HEK293 (cell line): ENCODE data around the gene MAPK11.

Experiments used
- CTCF ChIA-PET: fragments of 350-600 bp; formaldehyde crosslinking; extraction: SDS; loops from one replicate; lab custom pipeline; 2021; ENCODE audit warnings: antibody characterized with exemption; lab: Yijun Ruan, JAX
- POLR2A ChIA-PET: fragments of 300-600 bp; formaldehyde crosslinking; extraction: SDS; loops from one replicate; lab custom pipeline; 2020; ENCODE audit warnings: antibody characterized with exemption, inconsistent platforms; lab: Yijun Ruan, JAX
- H3K27ac ChIP-seq: fragments of 200-500 bp; sonication (Bioruptor generic); 2 replicates; pipeline ENCODE4 v1.5.1; 2014; ENCODE audit warnings: low read depth, low read length, control low read depth, inconsistent platforms; ENCODE audit errors: extremely low read depth
- H3K36me3 ChIP-seq, 2 experiments: fragments of 200-500 bp in 1 of 2; sonication (Bioruptor generic) in 1 of 2; 1 replicate in 1 of 2; 2 replicates in 1 of 2; pipeline ENCODE4 v1.5.1; 2014 to 2017; ENCODE audit warnings: inconsistent platforms in 2 of 2, low read length in 2 of 2; ENCODE audit not compliant: control insufficient read depth in 2 of 2, insufficient read depth in 1 of 2
- H3K4me1 ChIP-seq: fragments of 200-500 bp; sonication (Bioruptor generic); 2 replicates; pipeline ENCODE4 v1.5.1; 2014; ENCODE audit warnings: mild to moderate bottlenecking, low read length, inconsistent platforms; ENCODE audit not compliant: control insufficient read depth, insufficient read depth
- H3K4me3 ChIP-seq: 2 replicates; pipeline ENCODE4 v1.5.1; 2011; ENCODE audit warnings: low read depth, mild to moderate bottlenecking, control low read depth, low read length, moderate library complexity
- H3K9me3 ChIP-seq: fragments of 200-500 bp; sonication (Bioruptor generic); 2 replicates; pipeline ENCODE4 v1.5.1; 2014; ENCODE audit warnings: low read depth, low read length, inconsistent platforms; ENCODE audit not compliant: control insufficient read depth, insufficient read depth
- HOXC10 ChIP-seq: sonication (generic); formaldehyde crosslinking; IDR thresholded peaks from 2 replicates; pipeline ENCODE4 v1.8.1; 2023; ENCODE audit warnings: mild to moderate bottlenecking, missing genetic modification reagents
- IKZF3 ChIP-seq: fragments of 450-650 bp; IDR thresholded peaks from 2 replicates; pipeline ENCODE4 v1.5.0; 2018; ENCODE audit warnings: missing biosample characterization, mild to moderate bottlenecking, missing genetic modification characterization, moderate library complexity
- KLF17 ChIP-seq: fragments of 450-650 bp; formaldehyde crosslinking; IDR thresholded peaks from 2 replicates; pipeline ENCODE4 v1.5.1; 2016; ENCODE audit warnings: missing biosample characterization, missing genetic modification characterization
- KLF7 ChIP-seq: fragments of 450-650 bp; formaldehyde crosslinking; IDR thresholded peaks from 2 replicates; pipeline ENCODE4 v1.5.1; 2016; ENCODE audit warnings: missing biosample characterization, missing genetic modification characterization, borderline replicate concordance
- KLF8 ChIP-seq: fragments of 450-650 bp; formaldehyde crosslinking; IDR thresholded peaks from 2 replicates; pipeline ENCODE4 v1.5.1; 2016; ENCODE audit warnings: missing biosample characterization, missing genetic modification characterization
- OSR2 ChIP-seq: fragments of 450-650 bp; formaldehyde crosslinking; IDR thresholded peaks from 2 replicates; pipeline ENCODE4 v1.5.1; 2016; ENCODE audit warnings: missing biosample characterization, missing genetic modification characterization
- PATZ1 ChIP-seq: fragments of 450-650 bp; formaldehyde crosslinking; IDR thresholded peaks from 2 replicates; pipeline ENCODE4 v1.5.1; 2016; ENCODE audit warnings: missing biosample characterization, missing genetic modification characterization
- SP7 ChIP-seq: fragments of 450-650 bp; formaldehyde crosslinking; IDR thresholded peaks from 2 replicates; pipeline ENCODE4 v1.5.1; 2016; ENCODE audit warnings: missing biosample characterization, missing genetic modification characterization
- ZBTB11 ChIP-seq: fragments of 450-650 bp; formaldehyde crosslinking; conservative IDR thresholded peaks from 2 replicates; pipeline ENCODE4 v1.5.1; 2016; ENCODE audit warnings: low read depth, missing biosample characterization, missing genetic modification characterization
- ZBTB26 ChIP-seq: fragments of 450-650 bp; formaldehyde crosslinking; optimal IDR thresholded peaks from 2 replicates; pipeline ENCODE3; 2016; ENCODE audit warnings: missing biosample characterization, mild to moderate bottlenecking, missing genetic modification characterization
- ZEB2 ChIP-seq: fragments of 450-650 bp; formaldehyde crosslinking; IDR thresholded peaks from 2 replicates; pipeline ENCODE4 v1.5.1; 2016; ENCODE audit warnings: missing biosample characterization, missing genetic modification characterization
- ZFHX2 ChIP-seq: fragments of 450-650 bp; formaldehyde crosslinking; conservative IDR thresholded peaks from 2 replicates; pipeline ENCODE4 v1.5.1; 2016; ENCODE audit warnings: missing biosample characterization, missing genetic modification characterization
- ZFP3 ChIP-seq: fragments of 450-650 bp; formaldehyde crosslinking; IDR thresholded peaks from 2 replicates; pipeline ENCODE4 v1.5.1; 2016; ENCODE audit warnings: low read depth, missing biosample characterization, missing genetic modification characterization
- ZNF223 ChIP-seq: fragments of 450-650 bp; formaldehyde crosslinking; IDR thresholded peaks from 2 replicates; pipeline ENCODE4 v1.5.1; 2016; ENCODE audit warnings: missing biosample characterization, missing genetic modification characterization
- ZNF335 ChIP-seq: fragments of 450-650 bp; formaldehyde crosslinking; conservative IDR thresholded peaks from 2 replicates; pipeline ENCODE4 v1.5.1; 2016; ENCODE audit warnings: missing biosample characterization, missing genetic modification characterization
- ZNF341 ChIP-seq: fragments of 450-650 bp; formaldehyde crosslinking; IDR thresholded peaks from 2 replicates; pipeline ENCODE4; 2016; ENCODE audit warnings: low read depth, missing biosample characterization, missing genetic modification characterization
- ZNF621 ChIP-seq: fragments of 450-650 bp; formaldehyde crosslinking; IDR thresholded peaks from 2 replicates; pipeline ENCODE4 v1.5.1; 2017; ENCODE audit warnings: missing biosample characterization, missing genetic modification characterization
- ZNF654 ChIP-seq: fragments of 450-650 bp; formaldehyde crosslinking; IDR thresholded peaks from 2 replicates; pipeline ENCODE4 v1.5.1; 2016; ENCODE audit warnings: low read depth, missing biosample characterization, missing genetic modification characterization
- ZNF785 ChIP-seq: fragments of 450-650 bp; formaldehyde crosslinking; IDR thresholded peaks from 2 replicates; pipeline ENCODE4 v1.5.1; 2016; ENCODE audit warnings: missing biosample characterization, missing genetic modification characterization

The MAPK11 gene

GRCh38 chr22:50305923-50306566 is 35.9 kb upstream of the MAPK11 start (continued):
- peak; percentile 20 for TF ChIP-seq ZBTB26 (tag by site-specific recombination)
- TF ChIP-seq ZBTB11, result peak; percentile 61
- TF ChIP-seq KLF8, result peak; percentile 33
- no peak for TF ChIP-seq ZNF621 (tag by site-specific recombination)
- peak; percentile 87 for TF ChIP-seq ZEB2
- no peak for TF ChIP-seq KLF7 (tag by site-specific recombination)
- no peak for TF ChIP-seq HOXC10 (CRISPR knock-in tag)
- peak; percentile 93 for TF ChIP-seq IKZF3 (tag by site-specific recombination)
- peak; percentile 80 for TF ChIP-seq SP7 (tag by site-specific recombination)
- peak; percentile 97 for TF ChIP-seq ZFHX2 (tag by site-specific recombination)
- no peak for TF ChIP-seq ZFP3 (tag by site-specific recombination)
- TF ChIP-seq ZNF341 (tag by site-specific recombination), result peak; percentile 53
- peak; percentile 40 for TF ChIP-seq OSR2 (tag by site-specific recombination)
- peak; percentile 84 for TF ChIP-seq PATZ1 (tag by site-specific recombination)
- TF ChIP-seq ZNF785 (tag by site-specific recombination), result no peak

- peak overlapping the region; percentile 89 for H3K4me3 ChIP-seq
- POLR2A ChIA-PET, result interaction anchor here (1.0 to 4.7 kb wide), 13 partner anchors 8 to 203 kb away, joined by 3 to 37 read pairs (median 5); partner anchors contain the start of genes DENND6B, HDAC10, MAPK12 and NCAPH2
- H3K4me1 ChIP-seq, result peaks cover 21% of the 10 kb centered on the region
Observed at GRCh38 chr22:50305393-50305922, 35.3 kb upstream of the MAPK11 start.

More at GRCh38 chr22:50305393-50305922, 35.3 kb upstream of the MAPK11 start:
- H3K27ac ChIP-seq, result peak overlapping the region; percentile 98
- CTCF ChIA-PET, result interaction anchor here (1.1 to 2.5 kb wide), 8 partner anchors 9 to 42 kb away, joined by 3 to 18 read pairs (median 4); partner anchors contain the start of gene DENND6B
- H3K9me3 ChIP-seq, result no peaks in the 10 kb centered on the region
- TF ChIP-seq ZNF654 (tag by site-specific recombination) (no peak), ZNF223 (tag by site-specific recombination) (peak; percentile 61; the same call in 1 of the 2 replicates), ZNF335 (no peak), KLF17 (peak; percentile 87)
- peaks cover 0 to 38% of the 10 kb centered on the region in 2 experiments; a peak in 1 of 3 replicates for H3K36me3 ChIP-seq
